NB4 (cell line): ENCODE data around the gene GABBR2.

Experiments used
- CTCF ChIP-seq: IDR thresholded peaks from one replicate; pipeline ENCODE4 v1.5.1; 2012; ENCODE audit warnings: low read depth, low read length
- POLR2A ChIP-seq: IDR thresholded peaks from 2 replicates; pipeline ENCODE4 v1.6.1; 2011; ENCODE audit warnings: mild to moderate bottlenecking; ENCODE audit not compliant: insufficient read length; ENCODE audit errors: extremely low read depth

GRCh38 chr9:98515506-98516204 is 193.1 kb downstream of the GABBR2 start:
- TF ChIP-seq CTCF (no peak), POLR2A (no peak)
